ENCODE data around the gene ST3GAL3. TPM values are rescaled to one million over a fixed set of nuclear protein-coding genes. Genes with fewer than 3 reads are reported as not detected.

Gene ST3GAL3
- total and polyA plus RNA-seq, 10 of the 15 experiments (the other 5 are each of a cell fraction or from before 2014, with no cell fraction given) = 1.2 to 19.3 (median 11.0) TPM

DNA sequence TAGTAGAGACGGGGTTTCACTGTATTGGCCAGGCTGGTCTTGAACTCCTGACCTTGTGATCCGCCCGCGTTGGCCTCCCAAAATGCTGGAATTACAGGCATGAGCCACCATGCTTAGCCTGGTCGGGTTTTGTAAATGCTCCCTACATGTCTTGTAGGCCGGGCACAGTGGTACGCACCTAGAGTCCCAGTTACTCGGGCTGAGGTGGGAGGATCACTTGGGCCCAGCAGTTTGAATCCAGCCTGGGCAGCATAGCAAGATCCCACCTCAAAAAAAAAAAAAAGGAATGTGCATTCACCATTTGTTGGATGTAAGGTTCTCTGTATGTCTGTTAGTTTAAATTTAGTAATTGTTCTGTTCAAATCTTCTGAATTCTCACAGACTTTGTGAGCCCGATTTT lies 95.8 kb downstream of the ST3GAL3 start:
- H3K36me3 ChIP-seq (ENCODE audit: control insufficient read depth in 2 of 2, insufficient read depth in 2 of 2, low read length in 1 of 2) = no peaks in the 10 kb centered on the region; a peak in 1 of 4 replicates
- ChIA-PET POLR2A (no interaction called here), RAD21 (ENCODE audit: unreplicated experiment) (no interaction called here), CTCF (no interaction called here), SMC1A (ENCODE audit: uncharacterized antibody, unreplicated experiment) (no interaction called here)
- no peaks in the 10 kb centered on the region for H3K9me3 ChIP-seq (replicated peaks; ENCODE audit: control insufficient read depth, insufficient read depth, low read length)
- H2AFZ ChIP-seq (ENCODE audit: control insufficient read depth, low read depth, low read length) = no peak overlapping the region
- ATAC-seq (no peak), FAIRE-seq (no peak), DNase-seq (ENCODE audit: low read depth, low spot score) (no peak)
- no TSS peak for BruUV-seq (replicated peaks)
- no peak overlapping the region for H3K27ac ChIP-seq (ENCODE audit: control insufficient read depth, insufficient read depth)
- no peak overlapping the region for H3K9ac ChIP-seq (ENCODE audit: control insufficient read depth, insufficient read depth, low read length)
- no peaks in the 10 kb centered on the region for H3K4me1 ChIP-seq (ENCODE audit: control insufficient read depth, insufficient read depth, low read length)
- in situ Hi-C loops (cut with MboI) = no loop called here
- H3K4me3 ChIP-seq = no peak overlapping the region
- H3K4me2 ChIP-seq (ENCODE audit: control insufficient read depth, insufficient read depth) = no peak overlapping the region
- H3K79me2 ChIP-seq (ENCODE audit: control insufficient read depth, insufficient read depth, low read length) = no peaks in the 10 kb centered on the region
- H3K27me3 ChIP-seq (replicated peaks in 1 of 2; ENCODE audit: control insufficient read depth in 2 of 2, insufficient read depth in 2 of 2, low read length in 1 of 2) = no peaks in the 10 kb centered on the region
- WGBS (ENCODE audit: insufficient coverage, insufficient replicate concordance, low lambda C conversion rate, missing lambda C conversion rate) = 96% methylated on average over 9 of the region's 9 CpGs
- no peaks in the 10 kb centered on the region for H4K20me1 ChIP-seq (ENCODE audit: control insufficient read depth, insufficient read depth)
- TF ChIP-seq IRF4 (IDR thresholded peaks at IDR 0.05; ENCODE audit: low read depth, low read length) (no peak), MXI1 (IDR thresholded peaks at IDR 0.05; ENCODE audit: low read depth, low read length) (no peak)
- TF ChIP-seq, protein P1, sequence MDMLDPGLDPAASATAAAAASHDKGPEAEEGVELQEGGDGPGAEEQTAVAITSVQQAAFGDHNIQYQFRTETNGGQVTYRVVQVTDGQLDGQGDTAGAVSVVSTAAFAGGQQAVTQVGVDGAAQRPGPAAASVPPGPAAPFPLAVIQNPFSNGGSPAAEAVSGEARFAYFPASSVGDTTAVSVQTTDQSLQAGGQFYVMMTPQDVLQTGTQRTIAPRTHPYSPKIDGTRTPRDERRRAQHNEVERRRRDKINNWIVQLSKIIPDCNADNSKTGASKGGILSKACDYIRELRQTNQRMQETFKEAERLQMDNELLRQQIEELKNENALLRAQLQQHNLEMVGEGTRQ (IDR thresholded peaks at IDR 0.05; ENCODE audit: borderline replicate concordance, low read depth, low read length) = no peak
- intact Hi-C loops (cut with micrococcal nuclease; ENCODE audit: unreplicated experiment) = no loop called here

DNA sequence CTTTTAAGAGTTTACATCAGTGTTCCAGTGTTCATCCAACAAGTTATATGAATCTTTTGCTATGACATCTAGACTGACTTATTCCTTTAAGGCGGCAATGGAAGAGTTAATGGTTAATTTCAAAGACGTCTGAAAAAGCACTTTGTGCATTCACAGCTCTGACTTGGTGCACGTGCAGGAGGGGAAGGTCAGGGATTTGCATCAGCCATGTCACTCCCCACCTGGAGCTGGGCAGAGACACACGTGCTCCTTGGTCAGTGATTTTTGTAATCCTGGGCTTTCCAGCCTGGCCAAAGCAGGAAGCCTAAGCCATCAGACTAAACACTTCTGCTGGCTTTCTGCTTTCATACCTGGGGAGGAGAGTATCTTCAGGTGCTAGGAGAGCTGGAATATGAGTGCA lies 96.3 kb downstream of the ST3GAL3 start:
- no peak overlapping the region for H3K4me2 ChIP-seq (ENCODE audit: control insufficient read depth, insufficient read depth)

More for the DNA sequence above, 96.3 kb downstream of the ST3GAL3 start:
- SMC1A ChIA-PET (ENCODE audit: uncharacterized antibody, unreplicated experiment) = no interaction called here
- ATAC-seq (no peak), DNase-seq (ENCODE audit: low read depth, low spot score) (no peak), FAIRE-seq (no peak)
- Histone ChIP-seq H3K79me2 (ENCODE audit: control insufficient read depth, insufficient read depth, low read length) (no peaks in the 10 kb centered on the region), H3K36me3 (ENCODE audit: control insufficient read depth in 2 of 2, insufficient read depth in 2 of 2, low read length in 1 of 2) (no peaks in the 10 kb centered on the region; a peak in 1 of 4 replicates), H3K4me3 (no peak overlapping the region), H2AFZ (ENCODE audit: control insufficient read depth, low read depth, low read length) (no peak overlapping the region), H4K20me1 (ENCODE audit: control insufficient read depth, insufficient read depth) (no peaks in the 10 kb centered on the region), H3K4me1 (ENCODE audit: control insufficient read depth, insufficient read depth, low read length) (no peaks in the 10 kb centered on the region), H3K27ac (ENCODE audit: control insufficient read depth, insufficient read depth) (no peak overlapping the region), H3K9me3 (replicated peaks; ENCODE audit: control insufficient read depth, insufficient read depth, low read length) (no peaks in the 10 kb centered on the region; the same call in 1 of the 3 replicates), H3K27me3 (replicated peaks in 1 of 2; ENCODE audit: control insufficient read depth in 2 of 2, insufficient read depth in 2 of 2, low read length in 1 of 2) (no peaks in the 10 kb centered on the region), H3K9ac (ENCODE audit: control insufficient read depth, insufficient read depth, low read length) (no peak overlapping the region)
- in situ Hi-C loops (cut with MboI) = no loop called here
- RAD21 ChIA-PET (ENCODE audit: unreplicated experiment) = no interaction called here
- intact Hi-C loops (cut with micrococcal nuclease; ENCODE audit: unreplicated experiment) = no loop called here
- no peak for TF ChIP-seq MEF2A (IDR thresholded peaks at IDR 0.05; ENCODE audit: insufficient read depth, low read depth, low read length)
- 0 out of 4 replicates have a peak, but pooled peaks of 1 of the 2 experiments have one; percentile 15 for TF ChIP-seq BHLHE40 (IDR thresholded peaks at IDR 0.05; ENCODE audit: borderline replicate concordance in 1 of 2, low read depth in 2 of 2, low read length in 1 of 2)
- WGBS (ENCODE audit: insufficient coverage, insufficient replicate concordance, low lambda C conversion rate, missing lambda C conversion rate) = 56% methylated on average over 4 of the region's 4 CpGs
- POLR2A ChIA-PET = no interaction called here
- CTCF ChIA-PET = no interaction called here
- no TSS peak for BruUV-seq (replicated peaks)

All from GM12878 (cell line).